ENCODE measurements around the gene KRT82. TPM values are rescaled to one million over a fixed set of nuclear protein-coding genes. Genes with fewer than 3 reads are reported as not detected.
"Not testable (repeated sequence)": the region's sequence is repeated elsewhere in the genome, so short reads cannot be mapped to it uniquely, and the experiment has no call there.

KRT82 gene
- total RNA-seq, 2 experiments from 2014 or later: not detected

DNA sequence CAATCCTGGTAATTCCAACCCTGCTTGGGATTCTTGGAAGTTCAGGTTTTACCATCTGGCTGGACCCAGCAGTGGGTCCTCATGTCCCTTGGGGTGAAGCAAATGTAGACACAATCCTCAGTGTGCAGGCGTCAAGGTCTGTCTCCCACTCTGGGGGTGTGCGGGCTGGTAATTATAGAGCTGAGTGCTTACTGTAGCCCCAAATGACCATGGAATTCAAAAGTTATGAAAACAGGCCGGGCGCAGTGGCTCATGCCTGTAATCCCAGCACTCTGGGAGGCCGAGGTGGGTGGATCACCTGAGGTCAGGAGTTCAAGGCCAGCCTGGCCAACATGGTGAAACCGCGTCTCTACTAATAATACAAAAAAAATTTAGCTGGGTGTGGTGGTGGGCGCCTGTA, 61.1 kb downstream of the KRT82 start:
- not testable (repeated sequence) for H3K9me3 Mint-ChIP-seq

DNA sequence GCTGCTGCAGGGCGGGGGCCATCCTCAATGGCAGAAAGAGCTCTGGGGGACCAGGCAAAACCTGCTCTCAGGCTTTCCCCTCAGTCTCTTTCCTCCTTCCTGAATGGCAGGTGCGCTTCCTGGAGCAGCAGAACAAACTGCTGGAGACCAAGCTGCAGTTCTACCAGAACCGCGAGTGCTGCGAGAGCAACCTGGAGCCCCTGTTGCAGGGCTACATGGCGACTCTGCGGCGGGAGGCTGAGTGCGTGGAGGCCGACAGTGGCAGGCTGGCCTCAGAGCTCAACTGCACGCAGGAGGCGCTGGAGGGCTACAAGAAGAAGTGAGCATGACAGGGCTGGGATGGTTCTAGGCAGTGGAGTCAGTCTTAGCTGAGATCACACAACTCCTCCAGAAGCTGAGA, 62.0 kb downstream of the KRT82 start:
- Mint-ChIP-seq H3K4me1 (no peaks in the 10 kb centered on the region), H3K4me3 (no peak overlapping the region), H3K27me3 (peaks cover 4% of the 10 kb centered on the region), H3K36me3 (ENCODE audit: low read depth) (no peaks in the 10 kb centered on the region), H3K9me3 (no peaks in the 10 kb centered on the region), H3K27ac (no peak overlapping the region)
- CTCF ChIA-PET: interaction anchor here (1.1 kb wide), 1 partner anchor 28 kb away, joined by 5 read pairs; no protein-coding TSS in a partner anchor
- no peak for DNase-seq
- POLR2A ChIA-PET: no interaction called here

More for the DNA sequence above, 61.1 kb downstream of the KRT82 start:
- H3K4me1 Mint-ChIP-seq; H3K36me3 Mint-ChIP-seq (ENCODE audit: low read depth); H3K27ac Mint-ChIP-seq; H3K27me3 Mint-ChIP-seq; POLR2A ChIA-PET; DNase-seq; H3K4me3 Mint-ChIP-seq: not testable (repeated sequence)
- CTCF ChIA-PET: interaction anchor here (1.1 kb wide), 1 partner anchor 27 kb away, joined by 5 read pairs; no protein-coding TSS in a partner anchor

Other genes starting within 250 kb of the KRT82 start
- not detected for gene KRT80, start 214.3 kb downstream of the KRT82 start, total RNA-seq
- gene KRT7, start 173.1 kb downstream of the KRT82 start, total RNA-seq: 1 to 10 TPM; 2.2 to 2.5 TPM
- gene KRT86, start 131.7 kb downstream of the KRT82 start, total RNA-seq: not detected
- not detected for gene KRT81, start 114.8 kb downstream of the KRT82 start, total RNA-seq
- not detected for gene KRT83, start 84.9 kb downstream of the KRT82 start, total RNA-seq
- gene KRT85, start 38.9 kb downstream of the KRT82 start, total RNA-seq: not detected
- not detected for gene KRT84, start 20.7 kb downstream of the KRT82 start, total RNA-seq
- gene KRT75, start 28.0 kb upstream of the KRT82 start, total RNA-seq: not detected
- not detected for gene KRT6B, start 45.8 kb upstream of the KRT82 start, total RNA-seq
- gene KRT6C, start 67.5 kb upstream of the KRT82 start, total RNA-seq: not detected
- gene KRT6A, start 86.9 kb upstream of the KRT82 start, total RNA-seq: not detected
- not detected for gene KRT5, start 114.1 kb upstream of the KRT82 start, total RNA-seq
- not detected for gene KRT71, start 146.8 kb upstream of the KRT82 start, total RNA-seq
- under 1 TPM; 0.15 TPM for gene KRT74, start 167.5 kb upstream of the KRT82 start, total RNA-seq
- 10 to 100 TPM; 12.3 to 13.0 TPM for gene KRT72, start 195.1 kb upstream of the KRT82 start, total RNA-seq
- gene KRT73, start 212.2 kb upstream of the KRT82 start, total RNA-seq: 1 to 10 TPM; 8.2 to 8.6 TPM
- under 1 TPM; 0.10 TPM for gene KRT2, start 245.9 kb upstream of the KRT82 start, total RNA-seq